HepG2 (cell line): ENCODE results near the gene IGDCC3.

Experiments used
- ATF2 ChIP-seq: sonication (generic); formaldehyde crosslinking; IDR thresholded peaks from 2 replicates; pipeline ENCODE4 v1.4.0; 2020; ENCODE audit warnings: missing genetic modification reagents
- ATF5 ChIP-seq: sonication (generic); formaldehyde crosslinking; IDR thresholded peaks from 2 replicates; pipeline ENCODE4 v1.4.0; 2020; ENCODE audit warnings: mild to moderate bottlenecking, low read depth, missing genetic modification reagents
- HIVEP1 ChIP-seq: sonication (generic); formaldehyde crosslinking; IDR thresholded peaks from 2 replicates; pipeline ENCODE4 v1.4.0; 2020; ENCODE audit warnings: mild to moderate bottlenecking, missing genetic modification reagents
- NR2C2 ChIP-seq: sonication (generic); formaldehyde crosslinking; IDR thresholded peaks from 2 replicates; pipeline ENCODE4 v1.4.0; 2020; ENCODE audit warnings: missing genetic modification reagents, mild to moderate bottlenecking, moderate library complexity, borderline replicate concordance
- POLR2AphosphoS5 ChIP-seq: IDR thresholded peaks from 2 replicates; pipeline ENCODE4 v1.6.1; 2012; ENCODE audit warnings: low read depth, low read length
- PRDM15 ChIP-seq: sonication (generic); formaldehyde crosslinking; IDR thresholded peaks from 2 replicates; pipeline ENCODE4 v1.4.0; 2020; ENCODE audit warnings: missing genetic modification reagents
- RBFOX2 ChIP-seq: fragments of 200-400 bp; formaldehyde crosslinking; IDR thresholded peaks from 2 replicates; pipeline ENCODE4 v1.6.1; 2017; ENCODE audit warnings: low read depth, mild to moderate bottlenecking, low read length
- SMAD3 ChIP-seq: sonication (generic); formaldehyde crosslinking; IDR thresholded peaks from 2 replicates; pipeline ENCODE4 v1.4.0; 2020; ENCODE audit warnings: missing genetic modification reagents
- THRA ChIP-seq: sonication (generic); formaldehyde crosslinking; IDR thresholded peaks from 2 replicates; pipeline ENCODE4 v1.4.0; 2020; ENCODE audit warnings: missing genetic modification reagents, borderline replicate concordance
- ZBTB40 ChIP-seq, 2 experiments: fragments of 450-650 bp in 1 of 2; sonication (generic) in 1 of 2; formaldehyde crosslinking in 1 of 2; IDR thresholded peaks; 2 replicates each; pipeline versions ENCODE4 v1.6.1 to v1.8.0; 2016 to 2022; ENCODE audit warnings: antibody characterized with exemption in 1 of 2, mild to moderate bottlenecking in 1 of 2, missing genetic modification reagents in 1 of 2
- ZNF564 ChIP-seq: sonication (generic); formaldehyde crosslinking; IDR thresholded peaks from 2 replicates; pipeline ENCODE4 v1.8.1; 2023; ENCODE audit warnings: mild to moderate bottlenecking, missing genetic modification reagents

GRCh38 chr15:65386886-65387285 lies 9.1 kb upstream of the IGDCC3 start:
- TF ChIP-seq ATF2 (CRISPR knock-in tag): no peak
- TF ChIP-seq POLR2AphosphoS5: no peak
- no peak for TF ChIP-seq THRA (CRISPR knock-in tag)
- no peak for TF ChIP-seq SMAD3
- TF ChIP-seq RBFOX2: no peak
- no peak for TF ChIP-seq ZBTB40 (IDR thresholded peaks at IDR 0.05)
- no peak for TF ChIP-seq ZBTB40 (CRISPR knock-in tag; IDR thresholded peaks at IDR 0.05)
- no peak for TF ChIP-seq NR2C2
- no peak for TF ChIP-seq ATF5 (CRISPR knock-in tag)
- TF ChIP-seq HIVEP1 (CRISPR knock-in tag): no peak
- no peak for TF ChIP-seq ZNF564
- TF ChIP-seq PRDM15 (CRISPR knock-in tag): no peak
